Neural progenitor cell (in vitro differentiated cells): ENCODE results near the gene GAL3ST2. TPM values are rescaled to one million over a fixed set of nuclear protein-coding genes. Genes with fewer than 3 reads are reported as not detected.

Experiments used
- DNase-seq: peaks from one replicate; pipeline ENCODE4 v3.0.0-alpha.2; 2016; ENCODE audit warnings: low spot score
- H2AFZ ChIP-seq: fragments of 200-600 bp; sonication (generic); replicated peaks from 2 replicates; pipeline ENCODE4 v1.6.1; 2016; ENCODE audit warnings: antibody characterized with exemption
- H3F3A ChIP-seq: fragments of 200-600 bp; sonication (generic); 2 replicates; pipeline ENCODE4 v1.6.1; 2016; ENCODE audit warnings: antibody characterized with exemption, low read depth
- H3K27ac ChIP-seq: fragments of 200-600 bp; sonication (generic); 2 replicates; pipeline ENCODE4 v1.5.1; 2016; ENCODE audit warnings: mild to moderate bottlenecking
- H3K27me3 ChIP-seq: fragments of 200-600 bp; sonication (generic); 2 replicates; pipeline ENCODE4 v1.6.1; 2016; ENCODE audit warnings: mild to moderate bottlenecking, moderate library complexity
- H3K36me3 ChIP-seq: fragments of 200-600 bp; sonication (generic); 2 replicates; pipeline ENCODE4 v1.5.1; 2016
- H3K4me1 ChIP-seq: fragments of 200-600 bp; sonication (generic); 2 replicates; pipeline ENCODE4 v1.6.1; 2016; ENCODE audit warnings: mixed run types
- H3K4me2 ChIP-seq: fragments of 200-600 bp; sonication (generic); 2 replicates; pipeline ENCODE4 v1.6.1; 2016
- H3K4me3 ChIP-seq: fragments of 200-600 bp; sonication (generic); 2 replicates; pipeline ENCODE4 v1.5.1; 2016
- H3K79me2 ChIP-seq: fragments of 200-600 bp; sonication (generic); 2 replicates; pipeline ENCODE4 v1.6.1; 2016; ENCODE audit warnings: low read depth
- H3K9ac ChIP-seq: fragments of 200-600 bp; sonication (generic); 2 replicates; pipeline ENCODE4 v1.6.1; 2016
- H3K9me3 ChIP-seq: fragments of 200-600 bp; sonication (generic); 2 replicates; pipeline ENCODE4 v1.5.1; 2016; ENCODE audit warnings: low read depth
- H4K20me1 ChIP-seq: fragments of 200-600 bp; sonication (generic); 2 replicates; pipeline ENCODE4 v1.6.1; 2016; ENCODE audit warnings: low read depth
- H3K27ac Mint-ChIP-seq: 3 replicates; pipeline ENCODE4 v1.8.0; 2021; ENCODE audit warnings: mixed read lengths
- H3K27me3 Mint-ChIP-seq: 2 replicates; pipeline ENCODE4 v1.8.0; 2022; ENCODE audit warnings: low read depth, mild to moderate bottlenecking, inconsistent platforms, moderate library complexity, mixed read lengths; ENCODE audit not compliant: insufficient read depth
- H3K36me3 Mint-ChIP-seq: 3 replicates; pipeline ENCODE4 v1.8.0; 2021; ENCODE audit warnings: mixed read lengths
- H3K4me1 Mint-ChIP-seq: 3 replicates; pipeline ENCODE4 v1.8.0; 2021; ENCODE audit warnings: mixed read lengths
- H3K4me3 Mint-ChIP-seq: 3 replicates; pipeline ENCODE4 v1.8.0; 2021; ENCODE audit warnings: mild to moderate bottlenecking, moderate library complexity, mixed read lengths
- H3K9me3 Mint-ChIP-seq: 3 replicates; pipeline ENCODE4 v1.8.0; 2020; ENCODE audit warnings: mixed read lengths
- EZH2 ChIP-seq: fragments of 200-600 bp; sonication (generic); IDR thresholded peaks from 2 replicates; pipeline ENCODE4 v1.6.1; 2017; ENCODE audit warnings: antibody characterized with exemption, mild to moderate bottlenecking, moderate library complexity
- EZH2phosphoT487 ChIP-seq: fragments of 200-600 bp; sonication (generic); IDR thresholded peaks from 2 replicates; pipeline ENCODE4 v1.6.1; 2017; ENCODE audit warnings: antibody characterized with exemption
- total RNA-seq: library from RNA; depleted of rRNA; stranded (reverse); fragments of >200 nt; gene quantifications from 2 replicates; pipeline ENCODE4 v1.2.3, GENCODE V29; 2015; ENCODE audit warnings: low replicate concordance
- TF ChIP-seq, protein P1 (sequence below): fragments of 200-600 bp; sonication (generic); IDR thresholded peaks from 2 replicates; pipeline ENCODE4 v1.5.1; 2017; ENCODE audit warnings: antibody characterized with exemption, mild to moderate bottlenecking

Gene GAL3ST2
- total RNA-seq, 1 donor from 2014 or later = not detected

DNA sequence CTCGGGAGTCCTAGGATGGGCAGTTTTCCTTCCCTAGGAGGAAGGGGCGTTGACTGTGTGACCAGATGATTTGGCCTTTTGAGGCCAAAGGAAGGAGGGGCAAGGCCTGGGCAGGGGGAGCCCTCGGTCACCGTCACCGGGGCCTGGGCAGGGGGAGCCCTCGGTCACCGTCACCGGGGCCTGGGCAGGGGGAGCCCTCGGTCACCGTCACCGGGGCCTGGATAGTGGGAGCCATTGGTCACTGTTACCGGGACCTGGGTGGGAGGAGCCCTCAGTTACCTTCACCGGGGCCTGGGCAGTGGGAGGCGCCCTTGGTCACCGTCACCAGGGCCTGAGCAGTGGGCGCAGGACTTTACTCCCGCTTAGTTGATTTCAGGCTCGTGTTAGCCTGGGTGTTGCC lies 24.8 kb upstream of the GAL3ST2 start:
- H3K36me3 Mint-ChIP-seq = peaks cover 20% of the 10 kb centered on the region
- no peaks in the 10 kb centered on the region for H3K9me3 ChIP-seq

DNA sequence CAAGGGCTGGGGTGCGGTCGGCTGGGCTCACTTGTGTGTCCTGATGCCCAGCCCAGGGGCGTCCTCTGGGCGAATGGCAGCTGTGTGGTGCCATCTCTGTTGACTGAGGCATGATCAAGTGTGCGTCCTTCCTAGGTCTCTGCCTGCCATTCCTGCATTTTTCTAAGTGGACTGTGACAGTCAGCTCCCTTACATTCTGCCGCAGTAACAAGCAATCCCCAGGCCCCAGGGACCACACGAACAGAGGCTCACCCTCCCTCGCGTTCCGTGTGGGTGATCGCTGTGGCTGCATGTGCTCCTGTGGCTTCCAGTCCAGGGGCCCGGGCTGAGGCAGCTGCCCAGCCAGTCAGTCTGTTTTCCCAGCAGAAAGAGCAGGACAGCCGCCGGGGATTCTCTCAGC lies 24.4 kb upstream of the GAL3ST2 start:
- H3K27me3 ChIP-seq = no peaks in the 10 kb centered on the region
- Mint-ChIP-seq H3K4me1 (no peaks in the 10 kb centered on the region), H3K9me3 (peaks cover 2% of the 10 kb centered on the region), H3K4me3 (no peak overlapping the region), H3K27me3 (peaks cover 2% of the 10 kb centered on the region), H3K27ac (no peak overlapping the region), H3K36me3 (peaks cover 16% of the 10 kb centered on the region)
- no peak for TF ChIP-seq EZH2phosphoT487
- TF ChIP-seq EZH2 = no peak
- TF ChIP-seq, protein P1, sequence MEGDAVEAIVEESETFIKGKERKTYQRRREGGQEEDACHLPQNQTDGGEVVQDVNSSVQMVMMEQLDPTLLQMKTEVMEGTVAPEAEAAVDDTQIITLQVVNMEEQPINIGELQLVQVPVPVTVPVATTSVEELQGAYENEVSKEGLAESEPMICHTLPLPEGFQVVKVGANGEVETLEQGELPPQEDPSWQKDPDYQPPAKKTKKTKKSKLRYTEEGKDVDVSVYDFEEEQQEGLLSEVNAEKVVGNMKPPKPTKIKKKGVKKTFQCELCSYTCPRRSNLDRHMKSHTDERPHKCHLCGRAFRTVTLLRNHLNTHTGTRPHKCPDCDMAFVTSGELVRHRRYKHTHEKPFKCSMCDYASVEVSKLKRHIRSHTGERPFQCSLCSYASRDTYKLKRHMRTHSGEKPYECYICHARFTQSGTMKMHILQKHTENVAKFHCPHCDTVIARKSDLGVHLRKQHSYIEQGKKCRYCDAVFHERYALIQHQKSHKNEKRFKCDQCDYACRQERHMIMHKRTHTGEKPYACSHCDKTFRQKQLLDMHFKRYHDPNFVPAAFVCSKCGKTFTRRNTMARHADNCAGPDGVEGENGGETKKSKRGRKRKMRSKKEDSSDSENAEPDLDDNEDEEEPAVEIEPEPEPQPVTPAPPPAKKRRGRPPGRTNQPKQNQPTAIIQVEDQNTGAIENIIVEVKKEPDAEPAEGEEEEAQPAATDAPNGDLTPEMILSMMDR = no peak
- H3K4me2 ChIP-seq = no peak overlapping the region
- H2AFZ ChIP-seq = no peak overlapping the region
- no peak for DNase-seq
- no peak overlapping the region for H3K27ac ChIP-seq
- no peak overlapping the region for H3K9ac ChIP-seq
- no peak overlapping the region for H3K4me3 ChIP-seq
- no peaks in the 10 kb centered on the region for H4K20me1 ChIP-seq
- H3K4me1 ChIP-seq = no peaks in the 10 kb centered on the region
- no peaks in the 10 kb centered on the region for H3K9me3 ChIP-seq
- H3F3A ChIP-seq = no peaks in the 10 kb centered on the region
- H3K36me3 ChIP-seq = no peaks in the 10 kb centered on the region
- H3K79me2 ChIP-seq = no peaks in the 10 kb centered on the region

More for the DNA sequence above, 24.8 kb upstream of the GAL3ST2 start:
- Mint-ChIP-seq H3K27me3 (peaks cover 2% of the 10 kb centered on the region), H3K27ac (no peak overlapping the region), H3K4me1 (no peaks in the 10 kb centered on the region), H3K9me3 (peaks cover 2% of the 10 kb centered on the region), H3K4me3 (no peak overlapping the region)
- Histone ChIP-seq H3K27ac (no peak overlapping the region), H3K4me1 (no peaks in the 10 kb centered on the region), H4K20me1 (no peaks in the 10 kb centered on the region), H3K27me3 (no peaks in the 10 kb centered on the region), H3F3A (no peaks in the 10 kb centered on the region), H3K36me3 (no peaks in the 10 kb centered on the region), H3K79me2 (no peaks in the 10 kb centered on the region), H2AFZ (no peak overlapping the region), H3K4me2 (no peak overlapping the region), H3K4me3 (no peak overlapping the region), H3K9ac (no peak overlapping the region)
- TF ChIP-seq, protein P1 = no peak
- no peak for TF ChIP-seq EZH2phosphoT487
- no peak for TF ChIP-seq EZH2
- DNase-seq = no peak

DNA sequence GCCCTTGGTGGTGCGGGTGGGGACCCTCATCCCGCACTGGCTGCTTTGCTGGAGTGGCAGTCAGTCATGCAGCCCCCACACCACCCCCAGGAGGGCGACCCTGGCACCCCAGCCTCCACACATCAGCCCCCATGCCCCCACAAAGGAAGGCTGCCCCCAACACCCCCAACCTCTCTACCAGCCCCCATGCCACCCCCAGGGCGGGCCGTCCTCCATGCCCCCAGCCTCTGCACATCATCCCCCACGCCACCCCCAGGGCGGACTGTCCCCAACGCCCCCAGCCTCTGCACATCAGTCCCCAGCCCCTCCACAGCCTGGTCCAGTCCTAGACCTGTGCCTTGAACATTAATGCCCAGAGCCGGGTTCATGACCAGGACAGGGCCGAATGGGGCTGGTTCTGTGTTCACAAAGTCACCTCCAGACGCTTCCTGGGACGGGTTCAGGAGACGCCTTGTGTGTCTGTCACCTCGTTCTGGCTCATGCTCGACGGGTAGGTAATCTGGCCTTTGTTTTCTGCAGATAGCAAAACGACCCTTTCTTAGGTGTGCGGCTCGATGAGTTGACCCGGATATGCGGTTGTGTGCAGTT lies 23.8 kb upstream of the GAL3ST2 start:
- Histone ChIP-seq H3K27me3 (no peaks in the 10 kb centered on the region), H3K4me3 (no peak overlapping the region), H3K27ac (no peak overlapping the region), H3K4me2 (no peak overlapping the region), H4K20me1 (no peaks in the 10 kb centered on the region), H3K9me3 (no peaks in the 10 kb centered on the region), H3K4me1 (no peaks in the 10 kb centered on the region), H2AFZ (no peak overlapping the region), H3F3A (no peaks in the 10 kb centered on the region), H3K9ac (no peak overlapping the region), H3K79me2 (no peaks in the 10 kb centered on the region), H3K36me3 (no peaks in the 10 kb centered on the region)
- Mint-ChIP-seq H3K36me3 (peaks cover 14% of the 10 kb centered on the region), H3K4me3 (no peak overlapping the region), H3K27ac (no peak overlapping the region), H3K27me3 (peaks cover 2% of the 10 kb centered on the region), H3K4me1 (no peaks in the 10 kb centered on the region), H3K9me3 (peaks cover 2% of the 10 kb centered on the region)
- DNase-seq = no peak
- TF ChIP-seq EZH2 (no peak), EZH2phosphoT487 (no peak)
- TF ChIP-seq, protein P1 = no peak
